GM19240 (cell line): ENCODE data around the gene SLC10A3.
A peak's percentile ranks its signal among the peaks of the same experiment; 100 is the strongest.

Source experiments
- DNase-seq: peaks from one replicate; pipeline ENCODE4 v3.0.0; 2011; ENCODE audit warnings: low spot score; ENCODE audit not compliant: insufficient read length

SLC10A3 gene

GRCh38 chrX:154484255-154485149 lies 5.9 kb downstream of the SLC10A3 start:
- DNase-seq: no peak

- no peak for DNase-seq
These were observed 7.1 kb downstream of the SLC10A3 start for GRCh38 chrX:154483325-154483724.

- DNase-seq: no peak
These were observed 7.6 kb downstream of the SLC10A3 start for GRCh38 chrX:154482786-154483185.

- DNase-seq: no peak
These were observed 8.4 kb downstream of the SLC10A3 start for GRCh38 chrX:154481911-154482601.

GRCh38 chrX:154481195-154481594 lies 9.2 kb downstream of the SLC10A3 start:
- no peak for DNase-seq

GRCh38 chrX:154478728-154479622 lies 11.5 kb downstream of the SLC10A3 start, which contains the start of gene LAGE3:
Gene LAGE3, minus strand, starts transcription at chrX:154479281. Its CDS starts 366 bp downstream, at chrX:154478915.
- DNase-seq: peak; percentile 82

GRCh38 chrX:154477891-154478477 lies 12.4 kb downstream of the SLC10A3 start:
- no peak for DNase-seq

- no peak for DNase-seq
These were observed 13.6 kb downstream of the SLC10A3 start for GRCh38 chrX:154476821-154477220.

GRCh38 chrX:154473683-154474082 lies 16.7 kb downstream of the SLC10A3 start:
- DNase-seq: no peak

GRCh38 chrX:154472685-154473632 lies 17.5 kb downstream of the SLC10A3 start:
- DNase-seq: no peak

- DNase-seq: no peak
These were observed 18.4 kb downstream of the SLC10A3 start for GRCh38 chrX:154471839-154472684.

- DNase-seq: no peak
These were observed 19.4 kb downstream of the SLC10A3 start for GRCh38 chrX:154470914-154471568.

- no peak for DNase-seq
These were observed 20.0 kb downstream of the SLC10A3 start for GRCh38 chrX:154470434-154470833.

- no peak for DNase-seq
These were observed 20.5 kb downstream of the SLC10A3 start for GRCh38 chrX:154469880-154470279.

- no peak for DNase-seq
These were observed 21.3 kb downstream of the SLC10A3 start for GRCh38 chrX:154469114-154469513.

GRCh38 chrX:154468217-154468616 lies 22.2 kb downstream of the SLC10A3 start:
- no peak for DNase-seq

GRCh38 chrX:154467556-154467955 lies 22.9 kb downstream of the SLC10A3 start:
- DNase-seq: no peak

- DNase-seq: no peak
These were observed 23.5 kb downstream of the SLC10A3 start for GRCh38 chrX:154466907-154467306.
